Loucy (cell line): ENCODE data around the gene GCLM.

Experiments
- CTCF ChIP-seq: fragments of 200-600 bp; sonication (generic); conservative IDR thresholded peaks from 2 replicates; pipeline ENCODE4 v1.5.1; 2014; ENCODE audit warnings: mild to moderate bottlenecking, antibody characterized with exemption, low read length
- EZH2phosphoT487 ChIP-seq: fragments of 200-600 bp; IDR thresholded peaks from 2 replicates; pipeline ENCODE4 v1.6.1; 2018; ENCODE audit warnings: antibody characterized with exemption, mild to moderate bottlenecking, moderate library complexity, borderline replicate concordance

- no peak for TF ChIP-seq CTCF
- no peak for TF ChIP-seq EZH2phosphoT487
Observed at GRCh38 chr1:93869653-93870052, 39.6 kb downstream of the GCLM start.
